HG03060 (cell line): Measurements from ENCODE around the gene NSUN6.
A peak's percentile ranks its signal among the peaks of the same experiment; 100 is the strongest.

Experiments used
- ATAC-seq: cut with Tn5 transposase; IDR thresholded peaks from one replicate; pipeline ENCODE4 v1.9.1; 2021; ENCODE audit warnings: low read depth, moderate number of reproducible peaks; ENCODE audit not compliant: unreplicated experiment

The NSUN6 gene

GRCh38 chr10:18514537-18514936, 136.8 kb downstream of the NSUN6 start:
- ATAC-seq, result no peak

GRCh38 chr10:18508587-18508986, 142.8 kb downstream of the NSUN6 start:
- ATAC-seq, result no peak

DNA sequence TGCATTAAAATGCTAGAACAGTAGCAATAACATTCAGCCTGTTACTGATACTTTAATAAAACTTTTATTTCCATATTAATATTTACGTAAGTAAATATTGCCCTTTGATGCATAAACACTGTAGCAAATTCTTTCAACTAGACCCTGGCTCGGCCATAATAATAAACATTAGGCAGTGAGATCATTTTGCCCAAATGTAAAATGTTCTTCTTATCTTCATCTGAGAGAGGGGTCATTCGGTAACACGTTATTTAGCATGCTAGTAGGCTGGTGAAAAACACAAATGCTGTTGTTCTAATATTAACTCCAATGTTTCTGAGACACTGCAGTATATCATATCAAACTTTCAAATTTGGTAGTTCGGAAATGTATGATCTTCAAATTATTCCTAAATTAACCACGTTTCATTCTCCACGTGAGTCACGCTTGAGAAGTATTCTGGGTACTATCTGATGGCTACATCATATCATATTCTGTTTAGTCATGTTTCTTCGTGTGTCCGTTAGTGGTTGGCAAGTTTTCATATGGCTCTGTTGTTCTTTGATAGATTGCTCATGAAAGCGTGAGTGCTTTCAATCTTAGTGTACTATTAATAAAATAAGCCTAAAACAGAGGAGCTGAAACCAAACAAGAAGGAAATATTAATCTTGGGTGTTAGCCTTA, 145.8 kb downstream of the NSUN6 start:
- ATAC-seq, result no peak

GRCh38 chr10:18504161-18504560, 147.2 kb downstream of the NSUN6 start:
- no peak for ATAC-seq

GRCh38 chr10:18501629-18502028, 149.8 kb downstream of the NSUN6 start:
- ATAC-seq, result no peak

GRCh38 chr10:18501198-18501597, 150.2 kb downstream of the NSUN6 start:
- ATAC-seq, result peak; percentile 70

GRCh38 chr10:18500576-18500975, 150.8 kb downstream of the NSUN6 start:
- no peak for ATAC-seq

DNA sequence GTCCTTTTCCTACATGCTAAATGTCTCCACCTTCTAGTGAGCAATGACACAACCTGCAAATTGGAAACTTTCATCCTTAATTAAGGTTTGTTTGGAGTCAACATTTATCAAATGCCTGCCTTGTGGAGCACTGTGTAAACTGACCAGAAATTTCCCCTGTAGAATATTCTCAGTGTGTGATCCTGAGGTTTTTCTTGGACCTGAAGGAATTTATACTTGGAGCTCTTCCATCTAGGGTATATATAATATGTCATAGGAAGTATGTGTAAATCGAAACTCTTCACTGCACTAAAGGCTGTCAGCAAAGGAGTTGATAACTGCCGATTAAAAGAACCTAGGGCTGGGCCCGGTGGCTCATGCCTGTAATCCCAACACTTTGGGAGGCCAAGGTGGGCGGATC, 152.4 kb downstream of the NSUN6 start:
- ATAC-seq, result no peak

GRCh38 chr10:18497806-18498369, 153.5 kb downstream of the NSUN6 start:
- no peak for ATAC-seq
